Esophagus (tissue), 2 donors: ENCODE results near the gene TMPRSS11A. TPM values are rescaled to one million over a fixed set of nuclear protein-coding genes. Genes with fewer than 3 reads are reported as not detected.

Experiments
- H3K27ac ChIP-seq, 2 donors: one replicate each; pipeline ENCODE4 v1.5.1; 2013; ENCODE audit warnings: low read depth in 2 of 2, mild to moderate bottlenecking in 2 of 2, inconsistent platforms in 1 of 2, low read length in 1 of 2, moderate library complexity in 1 of 2
- H3K27me3 ChIP-seq, 2 donors: one replicate each; pipeline ENCODE4 v1.6.1; 2013; ENCODE audit warnings: low read length in 2 of 2, control low read depth in 1 of 2, mild to moderate bottlenecking in 1 of 2; ENCODE audit not compliant: insufficient read depth in 2 of 2, control insufficient read depth in 1 of 2
- H3K36me3 ChIP-seq, 2 donors: one replicate each; pipeline ENCODE4 v1.6.1; 2013; ENCODE audit warnings: low read length in 1 of 2; ENCODE audit not compliant: control insufficient read depth in 2 of 2, insufficient read depth in 2 of 2
- H3K4me1 ChIP-seq, 2 donors: one replicate each; pipeline ENCODE4 v1.6.1; 2013; ENCODE audit warnings: low read length in 1 of 2; ENCODE audit not compliant: control insufficient read depth in 2 of 2, insufficient read depth in 2 of 2
- H3K4me3 ChIP-seq, 2 donors: one replicate each; pipeline ENCODE4 v1.5.1; 2013; ENCODE audit warnings: low read length in 2 of 2, mild to moderate bottlenecking in 2 of 2, low read depth in 1 of 2, moderate library complexity in 1 of 2
- H3K9me3 ChIP-seq, 2 donors: one replicate each; pipeline ENCODE4 v1.6.1; 2013; ENCODE audit warnings: mild to moderate bottlenecking in 2 of 2, low read depth in 1 of 2, low read length in 1 of 2, moderate library complexity in 1 of 2; ENCODE audit not compliant: control insufficient read depth in 2 of 2, insufficient read depth in 1 of 2
- WGBS, 2 donors: extraction: QIAGEN DNeasy Blood & Tissue Kit; methylation state at CpG; one replicate each; pipeline ENCODE4 v1.1.7; 2013; 5-methylcytosine and 5-hydroxymethylcytosine counted together
- polyA plus RNA-seq, 2 donors: library from polyadenylated mRNA; stranded (reverse); fragments of 200-250 nt; gene quantifications; one replicate each; pipeline ENCODE4 v1.2.3, GENCODE V29; 2013
- donor health status: healthy with polysubstance abuse.
- donor health status: Bipolar disorder and iron deficiency.

Gene TMPRSS11A
- polyA plus RNA-seq, 2 donors, result 57.7 to 64.5 TPM

GRCh38 chr4:67883902-67884301 is 79.4 kb downstream of the TMPRSS11A start, which contains the start of gene TMPRSS11D:
Gene TMPRSS11D (minus strand): TSS chr4:67884002. CDS start chr4:67883933, 69 bp downstream.
- no peaks in the 10 kb centered on the region for H3K27me3 ChIP-seq
- H3K4me3 ChIP-seq, result peak within 1 kb of the TSS in 1 of 2 donors; percentile 43
- no peaks in the 10 kb centered on the region for H3K9me3 ChIP-seq
- no peaks in the 10 kb centered on the region for H3K36me3 ChIP-seq
- no peaks in the 10 kb centered on the region for H3K4me1 ChIP-seq
- 62 to 83% methylated on average over 1 of the region's 1 CpG for WGBS, 2 donors
- no peak within 1 kb of the TSS for H3K27ac ChIP-seq

DNA sequence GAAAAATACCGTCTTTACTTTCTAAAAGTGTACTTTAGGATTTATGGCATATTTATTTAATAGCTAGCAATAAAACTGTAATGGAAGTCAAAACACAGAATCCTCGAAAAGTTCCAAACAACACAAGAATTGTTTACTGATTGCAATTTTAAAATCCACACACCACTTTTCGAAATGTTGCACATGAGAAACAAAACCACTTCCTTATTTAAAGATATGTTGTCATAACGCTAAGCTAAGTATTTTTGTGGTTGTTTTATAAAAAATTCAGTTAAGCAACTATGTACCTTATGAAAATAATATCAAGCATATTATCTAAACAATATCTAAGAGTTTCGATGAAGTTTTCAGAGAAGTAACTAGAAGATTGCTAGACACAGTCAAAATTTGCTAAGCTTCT is 79.8 kb downstream of the TMPRSS11A start:
- Histone ChIP-seq H3K27ac (no peak overlapping the region), H3K4me3 (peak overlapping the region in 1 of 2 donors; percentile 43), H3K36me3 (no peaks in the 10 kb centered on the region), H3K4me1 (no peaks in the 10 kb centered on the region), H3K9me3 (no peaks in the 10 kb centered on the region), H3K27me3 (no peaks in the 10 kb centered on the region)
- 77 to 84% methylated on average over 5 of the region's 5 CpGs for WGBS, 2 donors

GRCh38 chr4:67880866-67881610 is 82.3 kb downstream of the TMPRSS11A start:
- H3K4me3 ChIP-seq, result peak overlapping the region in 1 of 2 donors; percentile 42
- no peaks in the 10 kb centered on the region for H3K4me1 ChIP-seq
- peak overlapping the region; percentile 31 to 51 for H3K27ac ChIP-seq
- 21 to 64% methylated on average over 1 of the region's 1 CpG for WGBS, 2 donors
- no peaks in the 10 kb centered on the region for H3K9me3 ChIP-seq
- no peaks in the 10 kb centered on the region for H3K36me3 ChIP-seq
- H3K27me3 ChIP-seq, result no peaks in the 10 kb centered on the region

GRCh38 chr4:67879486-67879885 is 83.8 kb downstream of the TMPRSS11A start:
- 86 to 92% methylated on average over 3 of the region's 3 CpGs for WGBS, 2 donors
- Histone ChIP-seq H3K9me3 (no peaks in the 10 kb centered on the region), H3K4me3 (peak overlapping the region in 1 of 2 donors; percentile 28), H3K4me1 (no peaks in the 10 kb centered on the region), H3K36me3 (no peaks in the 10 kb centered on the region), H3K27ac (no peak overlapping the region), H3K27me3 (no peaks in the 10 kb centered on the region)

GRCh38 chr4:67877086-67877485 is 86.2 kb downstream of the TMPRSS11A start:
- peak overlapping the region in 1 of 2 donors; percentile 12 for H3K4me3 ChIP-seq
- WGBS, 2 donors, result 88 to 92% methylated on average over 3 of the region's 3 CpGs
- H3K27ac ChIP-seq, result no peak overlapping the region
- H3K27me3 ChIP-seq, result no peaks in the 10 kb centered on the region
- H3K9me3 ChIP-seq, result no peaks in the 10 kb centered on the region
- H3K36me3 ChIP-seq, result no peaks in the 10 kb centered on the region
- no peaks in the 10 kb centered on the region for H3K4me1 ChIP-seq

GRCh38 chr4:67874986-67875385 is 88.3 kb downstream of the TMPRSS11A start:
- no peaks in the 10 kb centered on the region for H3K27me3 ChIP-seq
- H3K4me3 ChIP-seq, result peak overlapping the region in 1 of 2 donors; percentile 2
- 35 to 46% methylated on average over 2 of the region's 2 CpGs for WGBS, 2 donors
- H3K4me1 ChIP-seq, result no peaks in the 10 kb centered on the region
- H3K36me3 ChIP-seq, result no peaks in the 10 kb centered on the region
- H3K9me3 ChIP-seq, result no peaks in the 10 kb centered on the region
- H3K27ac ChIP-seq, result peak overlapping the region; percentile 35 to 64

GRCh38 chr4:67873116-67873515 is 90.2 kb downstream of the TMPRSS11A start:
- H3K27me3 ChIP-seq, result no peaks in the 10 kb centered on the region
- H3K9me3 ChIP-seq, result no peaks in the 10 kb centered on the region
- WGBS, 2 donors, result 42 to 61% methylated on average over 1 of the region's 1 CpG

GRCh38 chr4:67871867-67872266 is 91.4 kb downstream of the TMPRSS11A start:
- H3K4me3 ChIP-seq, result no peak overlapping the region
- no peaks in the 10 kb centered on the region for H3K4me1 ChIP-seq
- no peak overlapping the region for H3K27ac ChIP-seq
- H3K9me3 ChIP-seq, result no peaks in the 10 kb centered on the region
- H3K27me3 ChIP-seq, result no peaks in the 10 kb centered on the region
- no peaks in the 10 kb centered on the region for H3K36me3 ChIP-seq

More at GRCh38 chr4:67873116-67873515, 90.2 kb downstream of the TMPRSS11A start:
- H3K4me1 ChIP-seq, result no peaks in the 10 kb centered on the region
- H3K36me3 ChIP-seq, result no peaks in the 10 kb centered on the region
- no peak overlapping the region for H3K4me3 ChIP-seq
- H3K27ac ChIP-seq, result no peak overlapping the region

- H3K9me3 ChIP-seq, result no peaks in the 10 kb centered on the region
- H3K4me3 ChIP-seq, result no peak overlapping the region
- peak overlapping the region in 1 of 2 donors; percentile 42 for H3K27ac ChIP-seq
- WGBS, 2 donors, result 71 to 74% methylated on average over 4 of the region's 4 CpGs
- no peaks in the 10 kb centered on the region for H3K4me1 ChIP-seq
- no peaks in the 10 kb centered on the region for H3K36me3 ChIP-seq
- H3K27me3 ChIP-seq, result no peaks in the 10 kb centered on the region
Observed at GRCh38 chr4:67869580-67870190, 93.6 kb downstream of the TMPRSS11A start.
